Ecto neural progenitor cell (in vitro differentiated cells): ENCODE data around the gene HMGN2.
"Not testable (repeated sequence)": the region's sequence is repeated elsewhere in the genome, so short reads cannot be mapped to it uniquely, and the experiment has no call there.

Experiments used
- DNase-seq: peaks from one replicate; pipeline ENCODE4 v3.0.0-alpha.2; 2018; ENCODE audit warnings: low spot score

The HMGN2 gene

DNA sequence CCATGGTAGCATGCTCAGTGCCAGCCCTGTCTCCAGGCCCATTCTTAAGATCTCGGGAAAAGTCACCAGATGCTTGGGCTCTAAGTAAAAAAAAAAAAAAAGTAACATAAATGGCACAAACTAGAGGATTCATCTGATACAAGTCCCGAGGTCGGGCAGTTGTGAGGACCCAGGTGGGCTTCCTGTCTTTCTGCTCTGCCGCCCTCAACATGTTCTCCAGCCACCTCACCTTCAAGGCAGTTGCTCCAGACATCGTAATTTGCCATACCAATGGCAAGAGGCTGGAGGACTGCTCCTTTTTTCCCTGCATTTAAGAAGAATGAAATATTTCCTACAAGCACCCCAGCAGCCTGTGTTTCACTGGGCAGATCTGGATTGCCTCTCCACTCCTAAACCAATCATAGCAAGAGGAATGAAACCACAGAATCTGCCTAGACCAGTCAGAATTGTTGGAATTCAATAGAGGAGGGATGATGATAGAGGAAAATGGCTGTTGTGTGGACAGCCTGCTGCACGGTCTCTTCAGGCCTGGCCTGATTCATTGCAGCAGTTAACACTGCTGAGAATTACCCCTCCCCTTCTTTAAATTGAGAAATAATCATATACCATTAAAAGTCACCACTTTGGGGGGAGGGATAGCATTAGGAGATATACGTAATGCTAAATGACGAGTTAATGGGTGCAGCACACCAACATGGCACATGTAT lies 5.4 kb downstream of the HMGN2 start:
- no peak for DNase-seq

DNA sequence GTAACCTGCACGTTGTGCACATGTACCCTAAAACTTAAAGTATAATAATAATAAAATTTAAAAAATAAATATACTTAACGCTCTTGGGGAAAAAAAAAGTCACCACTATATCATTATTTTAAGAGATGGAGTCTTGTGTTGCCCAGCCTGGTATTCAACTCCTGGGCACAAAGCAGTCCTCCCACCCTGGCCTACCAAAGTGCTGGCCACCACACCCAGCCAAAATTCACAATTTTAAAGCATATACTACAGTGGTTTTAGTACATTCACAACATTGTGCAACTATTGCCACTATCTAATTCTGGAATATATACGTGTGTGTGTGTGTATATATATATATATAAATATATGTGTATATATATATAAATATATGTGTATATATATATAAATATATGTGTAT lies 5.9 kb downstream of the HMGN2 start:
- DNase-seq: no peak

DNA sequence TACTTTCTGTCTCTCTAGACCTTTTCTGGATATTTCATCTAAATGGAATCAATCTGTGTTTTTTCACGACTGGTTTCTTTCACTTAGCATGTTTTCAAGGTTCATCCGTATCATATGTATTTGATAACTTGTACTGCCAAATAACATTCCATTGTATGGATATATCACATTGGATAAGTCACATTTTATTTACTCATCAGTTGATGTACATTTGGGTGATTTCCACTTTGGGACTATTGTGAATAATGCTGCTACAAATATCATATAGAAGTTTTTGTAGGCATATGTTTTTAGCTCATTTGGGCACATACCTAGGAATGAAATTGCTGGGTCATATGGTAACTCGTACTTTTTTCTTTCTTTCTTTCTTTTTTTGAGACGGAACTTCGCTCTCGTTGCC lies 6.7 kb downstream of the HMGN2 start:
- DNase-seq: no peak

DNA sequence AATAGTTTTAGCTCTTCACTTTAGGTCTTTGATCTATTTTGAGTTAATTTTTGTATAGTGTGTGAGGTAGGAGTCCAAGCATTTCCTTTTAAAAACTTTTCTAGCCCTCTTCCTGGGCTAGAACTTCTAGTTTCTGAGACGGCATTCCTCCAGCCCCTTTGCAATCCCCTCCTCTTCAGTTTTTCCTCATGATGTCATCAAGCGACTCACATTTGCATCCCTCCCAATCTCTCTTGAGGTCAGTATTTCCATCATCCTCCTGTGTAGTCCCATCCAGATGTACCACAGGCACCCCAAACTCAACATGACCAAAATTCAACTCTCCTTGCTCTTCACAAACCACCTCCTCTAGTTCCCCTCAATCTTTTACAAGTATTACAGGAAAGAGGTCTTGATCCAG lies 10.7 kb downstream of the HMGN2 start:
- no peak for DNase-seq

DNA sequence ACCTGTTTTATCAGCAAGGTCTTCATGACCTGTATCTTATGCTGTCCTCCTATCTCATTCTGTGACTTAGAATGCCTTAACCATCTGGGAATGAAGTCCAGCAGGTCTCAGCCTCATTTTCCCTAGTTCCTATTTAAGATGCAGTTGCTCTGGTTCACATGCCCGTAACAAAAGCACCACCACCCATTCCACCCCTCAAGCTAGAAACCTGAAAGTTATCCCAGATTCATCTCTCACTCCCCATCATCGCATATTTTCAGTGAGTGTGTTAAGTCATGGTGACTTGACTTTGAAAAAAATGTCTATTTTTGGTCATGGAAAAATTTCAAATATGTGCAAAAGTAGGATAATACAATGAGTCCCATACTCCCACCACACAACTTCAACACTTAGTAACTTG lies 11.7 kb downstream of the HMGN2 start:
- no peak for DNase-seq

DNA sequence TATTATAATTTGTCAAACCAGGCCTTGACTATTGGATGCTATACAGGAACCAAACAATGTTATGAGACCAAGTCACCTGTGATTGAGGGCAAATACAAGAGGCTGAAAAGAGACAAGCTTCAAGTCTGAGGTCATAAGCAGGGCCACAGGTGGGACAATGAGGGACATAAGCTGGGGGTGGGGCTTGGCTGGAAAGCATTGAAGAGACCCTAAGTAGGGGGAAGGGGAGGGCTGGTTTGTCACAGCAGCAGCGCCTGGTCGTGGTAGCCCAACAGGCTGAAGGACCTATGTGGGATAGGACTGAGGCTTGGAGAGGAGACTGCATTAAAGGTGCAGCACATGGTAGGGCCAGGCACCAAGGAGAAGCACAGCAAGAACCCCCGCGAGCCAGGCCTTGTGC lies 17.9 kb downstream of the HMGN2 start:
- DNase-seq: no peak

DNA sequence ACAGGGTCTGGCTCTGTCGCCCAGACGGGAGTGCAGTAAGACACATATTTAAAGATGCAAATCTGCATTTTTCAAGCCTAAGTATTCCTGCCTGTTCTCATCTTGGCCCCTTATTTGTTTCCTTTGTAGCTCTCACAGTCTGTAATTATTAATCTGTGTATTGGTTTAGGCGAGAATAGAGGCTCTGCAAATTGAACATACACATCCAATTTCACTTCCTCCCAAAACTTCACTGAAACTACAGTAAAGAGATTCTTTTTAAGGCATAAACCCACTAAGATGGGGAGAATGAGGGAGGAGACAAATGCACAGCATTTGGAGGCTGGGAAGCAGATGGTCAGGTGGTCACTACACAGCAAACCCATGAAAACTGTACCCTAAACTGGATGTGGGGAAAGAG lies 21.0 kb downstream of the HMGN2 start:
- DNase-seq: no peak

DNA sequence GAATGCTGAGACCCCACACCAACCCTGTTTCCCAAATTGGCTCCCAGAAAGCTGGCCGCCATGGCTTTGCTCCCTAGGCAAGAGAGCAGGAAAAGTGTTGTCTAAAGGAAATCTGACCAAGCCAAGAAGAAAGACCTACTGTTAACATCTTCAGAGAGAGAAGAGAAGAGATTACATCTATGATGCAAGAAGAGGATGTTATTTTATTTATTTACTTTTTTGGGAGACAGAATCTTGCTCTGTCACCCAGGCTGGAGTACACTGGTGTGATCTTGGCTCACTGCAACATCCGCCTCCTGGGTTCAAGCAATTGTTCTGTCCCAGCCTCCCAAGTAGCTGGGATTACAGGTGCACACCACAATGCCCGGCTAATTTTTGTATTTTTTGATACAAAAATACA lies 21.7 kb downstream of the HMGN2 start:
- DNase-seq: no peak

DNA sequence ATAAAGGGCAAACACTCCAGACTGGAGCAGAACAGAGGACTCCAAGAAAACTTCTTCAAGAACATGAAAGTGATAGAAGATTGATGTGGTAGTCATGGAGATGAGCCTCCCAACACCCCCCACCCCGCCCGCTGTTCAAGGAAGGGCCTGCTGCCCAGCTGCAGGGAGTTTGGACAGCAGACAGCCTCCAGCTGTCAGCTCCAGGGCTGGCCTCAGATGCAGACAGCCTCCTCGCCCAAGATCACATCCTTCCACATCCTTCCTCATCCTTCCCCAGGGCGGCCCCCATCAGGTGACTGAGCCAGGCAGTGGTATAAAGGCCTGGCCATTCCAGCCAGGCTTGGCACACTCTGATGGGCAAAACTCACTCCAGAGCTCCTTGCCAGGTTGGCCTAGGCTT lies 24.6 kb downstream of the HMGN2 start:
- no peak for DNase-seq

DNA sequence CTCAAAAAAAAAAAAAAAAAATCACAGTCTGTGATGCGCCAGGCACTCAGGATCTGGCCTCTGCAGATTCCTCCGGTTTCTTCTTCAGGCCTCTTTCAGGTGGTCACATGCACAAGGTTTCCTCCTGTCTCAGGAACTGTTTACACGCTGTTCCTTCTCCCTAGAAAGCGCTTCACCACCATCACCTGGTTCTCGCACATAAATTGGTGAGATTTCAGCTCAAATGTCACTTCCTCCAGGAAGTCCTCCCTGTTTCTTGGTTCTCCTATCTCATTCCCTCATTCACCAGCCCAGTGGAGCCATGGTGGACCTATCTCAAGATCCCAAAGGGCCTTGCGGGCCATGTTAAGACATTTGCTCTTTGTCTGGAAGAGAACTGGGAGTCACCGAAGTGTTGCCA lies 26.7 kb downstream of the HMGN2 start:
- DNase-seq: no peak

DNA sequence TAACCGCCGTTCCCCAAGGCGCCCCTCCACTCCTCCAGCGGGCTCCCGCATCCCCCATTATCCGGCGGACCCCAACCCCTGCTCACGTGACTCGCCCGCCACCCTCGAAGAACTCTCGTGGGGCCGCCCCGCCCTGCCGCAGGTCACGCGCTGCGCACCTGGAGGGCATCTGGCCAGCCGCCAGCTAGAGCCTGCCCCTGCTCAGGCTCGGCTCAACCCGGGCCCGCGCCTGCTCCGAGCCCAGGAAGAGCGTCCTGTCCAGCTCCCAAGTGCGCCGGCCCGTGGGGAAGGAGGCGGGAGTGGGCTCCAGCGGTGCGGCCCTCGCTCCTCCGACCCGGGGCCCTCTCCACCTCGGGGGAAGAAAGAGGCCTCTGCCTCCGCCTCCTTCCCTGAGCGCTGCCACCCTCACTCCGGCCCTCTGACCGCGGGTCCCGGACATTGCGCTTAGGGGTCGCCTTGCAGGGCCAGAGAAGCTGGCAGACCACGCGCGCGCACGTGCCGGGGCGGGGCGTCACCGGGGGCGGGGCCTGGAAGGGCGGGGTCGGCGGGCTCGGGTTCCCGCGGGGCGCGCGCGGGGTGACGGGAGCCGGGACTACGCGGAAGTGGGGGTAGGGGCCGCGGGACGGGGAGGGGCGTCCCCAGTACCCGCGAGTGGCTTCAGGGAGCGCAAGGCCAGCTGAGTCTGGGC lies 28.4 kb downstream of the HMGN2 start:
- DNase-seq: peak; percentile 95

DNA sequence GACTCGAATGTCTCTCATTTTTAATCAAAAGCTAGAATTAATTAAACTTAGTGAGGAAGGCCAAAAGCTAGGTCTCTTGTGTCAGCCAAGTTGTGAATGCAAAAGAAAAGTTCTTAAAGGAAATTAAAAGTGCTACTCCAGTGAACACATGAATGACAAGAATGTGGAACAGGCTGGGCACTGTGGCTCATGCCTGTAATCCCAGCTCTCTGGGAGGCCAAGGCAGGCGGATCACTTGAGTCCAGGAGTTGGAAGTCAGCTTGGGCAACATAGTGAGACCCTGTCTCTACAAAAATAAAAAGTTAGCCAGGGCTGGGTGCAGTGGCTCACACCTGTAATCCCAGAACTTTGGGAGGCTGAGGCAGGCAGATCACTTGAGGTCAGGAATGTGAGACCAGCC lies 38.5 kb downstream of the HMGN2 start:
- DNase-seq: not testable (repeated sequence)

DNA sequence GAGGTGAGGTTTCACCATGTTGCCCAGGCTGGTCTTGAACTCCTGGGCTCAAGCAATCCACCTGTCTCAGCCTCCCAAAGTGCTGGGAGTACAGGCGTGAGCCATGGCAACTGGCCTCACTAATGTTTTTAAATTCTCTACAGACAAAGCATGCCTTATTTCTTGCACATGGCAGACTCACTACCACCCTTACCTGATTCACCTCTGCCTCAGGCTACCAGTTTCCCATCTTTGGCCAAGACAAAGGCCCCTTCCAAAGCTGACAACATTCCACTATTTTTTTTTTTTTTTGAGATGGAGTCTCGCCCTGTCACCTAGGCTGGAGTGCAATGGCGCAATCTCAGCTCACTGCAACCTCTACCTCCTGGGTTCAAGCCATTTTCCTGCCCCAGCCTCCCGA lies 43.6 kb downstream of the HMGN2 start:
- not testable (repeated sequence) for DNase-seq

DNA sequence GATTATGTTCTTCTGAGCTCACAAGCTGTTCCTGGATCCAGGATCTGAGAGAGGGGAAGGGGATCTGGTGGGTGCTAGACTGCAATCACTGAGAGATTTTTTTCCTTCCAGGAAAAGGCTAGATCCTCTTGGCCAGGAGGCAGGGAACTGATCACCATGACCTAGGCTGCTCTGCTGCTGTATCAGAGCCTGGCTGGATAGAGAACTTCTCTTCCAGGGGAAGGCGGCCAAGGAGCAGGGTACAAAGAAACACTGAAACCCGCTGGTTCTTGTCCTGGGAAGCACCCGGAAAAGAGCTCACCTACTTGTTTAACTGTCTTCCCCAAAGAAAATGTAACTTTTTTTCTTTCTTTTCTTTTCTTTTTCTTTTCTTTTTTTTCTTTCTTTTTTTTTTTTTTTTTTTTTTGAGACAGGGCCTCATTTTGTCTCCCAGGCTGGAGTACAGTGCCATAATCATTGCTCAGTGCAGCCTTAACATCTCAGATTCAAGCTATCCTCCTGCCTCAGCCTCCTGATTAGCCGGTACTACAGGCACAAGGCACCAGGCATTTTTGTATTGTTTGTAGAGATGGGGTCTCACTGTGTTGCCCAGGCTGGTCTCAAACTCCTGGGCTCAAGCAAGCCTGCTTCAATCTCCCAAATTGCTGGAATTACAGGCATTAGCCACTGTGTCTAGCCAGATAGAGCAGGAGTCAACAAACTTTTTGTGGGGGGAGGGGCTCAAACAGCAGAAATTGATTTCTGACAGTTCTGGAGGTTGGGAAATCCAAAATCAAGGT lies 44.9 kb downstream of the HMGN2 start:
- no peak for DNase-seq

DNA sequence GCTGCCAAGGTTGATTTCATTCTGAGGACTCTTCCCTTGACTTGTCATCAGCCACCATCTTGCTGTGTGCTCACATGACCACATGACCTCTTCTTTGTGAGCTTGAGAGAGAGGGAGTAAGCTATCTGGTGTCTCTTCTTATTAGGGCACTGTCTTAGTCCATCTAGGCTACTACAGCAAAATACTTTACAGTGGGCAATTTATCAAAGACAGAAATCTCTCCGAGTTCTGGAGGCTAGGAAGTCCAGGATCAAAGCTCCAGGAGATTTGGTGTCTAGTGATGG lies 45.5 kb downstream of the HMGN2 start:
- DNase-seq: no peak

DNA sequence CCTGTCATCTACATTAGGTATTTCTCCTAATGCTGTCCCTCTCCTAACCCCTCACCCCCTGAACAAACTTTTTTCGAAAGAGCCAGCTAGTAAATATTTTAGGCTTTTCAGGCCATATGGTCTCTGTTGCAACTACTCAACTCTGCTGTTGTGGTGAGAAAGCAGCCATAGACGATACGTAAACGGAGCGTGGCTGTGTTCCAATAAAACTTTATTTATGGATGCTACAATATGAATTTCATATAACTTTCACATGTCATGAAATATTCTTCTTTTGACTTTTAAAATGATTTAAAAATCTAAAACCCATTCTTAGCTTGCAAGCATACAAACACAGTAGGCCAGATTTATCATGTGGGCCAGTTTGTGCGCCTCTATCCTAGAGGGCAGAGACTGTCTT lies 46.1 kb downstream of the HMGN2 start:
- no peak for DNase-seq

DNA sequence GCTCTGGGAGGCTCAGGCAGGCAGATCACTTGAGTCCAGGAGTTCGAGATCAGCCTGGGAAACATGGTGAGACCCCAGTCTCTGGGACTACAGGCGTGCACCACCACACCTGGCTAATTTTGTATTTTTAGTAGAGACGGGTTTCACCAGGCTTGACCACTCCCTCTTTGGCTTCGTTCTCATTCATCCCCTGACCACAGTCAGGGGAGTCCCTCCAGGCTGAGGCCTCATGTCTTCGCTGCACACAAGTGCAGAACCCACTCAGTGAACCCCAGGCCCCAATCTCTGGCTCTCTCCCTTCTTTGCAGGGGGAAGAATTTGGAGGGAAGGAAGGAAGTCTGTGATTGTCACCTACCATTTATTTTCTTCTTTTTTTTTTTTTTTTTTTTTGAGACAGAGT lies 48.1 kb downstream of the HMGN2 start:
- no peak for DNase-seq

DNA sequence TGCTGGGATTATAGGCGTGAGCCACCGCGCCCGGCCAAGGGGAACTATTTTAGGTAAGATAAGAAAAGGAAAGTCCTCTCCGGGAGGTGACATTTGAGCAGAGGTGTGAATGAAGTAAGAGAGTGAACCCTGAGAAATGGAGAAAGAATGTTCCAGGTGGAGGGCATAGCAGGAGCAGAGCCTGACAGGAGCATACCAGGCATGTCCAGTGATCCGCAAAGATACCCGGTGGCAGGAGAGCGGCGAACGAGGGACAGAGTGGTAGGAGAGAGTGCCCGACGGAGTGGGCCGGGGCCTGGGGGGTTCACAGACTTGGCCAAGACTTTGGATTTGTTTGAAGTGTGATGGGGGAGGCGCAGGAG lies 49.4 kb downstream of the HMGN2 start:
- DNase-seq: no peak

DNA sequence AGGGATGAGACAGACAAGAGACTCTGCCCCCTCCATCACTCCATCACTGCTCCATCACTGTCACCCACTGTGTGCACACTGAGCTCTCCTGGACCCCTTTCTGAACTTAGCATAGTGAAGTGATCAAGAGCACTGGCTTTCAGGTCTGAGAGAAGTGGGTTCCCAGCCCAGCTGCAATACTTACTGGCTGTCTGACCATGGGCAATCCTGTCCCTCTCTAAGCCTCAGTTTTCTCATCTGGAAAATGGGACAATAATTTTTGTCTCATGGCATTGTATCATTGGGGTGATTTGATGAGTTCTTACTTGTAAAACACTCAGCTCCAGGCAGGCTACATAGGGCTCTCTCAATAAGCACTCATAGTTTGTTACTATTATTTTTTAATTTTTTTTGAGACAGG lies 49.8 kb downstream of the HMGN2 start:
- DNase-seq: no peak

DNA sequence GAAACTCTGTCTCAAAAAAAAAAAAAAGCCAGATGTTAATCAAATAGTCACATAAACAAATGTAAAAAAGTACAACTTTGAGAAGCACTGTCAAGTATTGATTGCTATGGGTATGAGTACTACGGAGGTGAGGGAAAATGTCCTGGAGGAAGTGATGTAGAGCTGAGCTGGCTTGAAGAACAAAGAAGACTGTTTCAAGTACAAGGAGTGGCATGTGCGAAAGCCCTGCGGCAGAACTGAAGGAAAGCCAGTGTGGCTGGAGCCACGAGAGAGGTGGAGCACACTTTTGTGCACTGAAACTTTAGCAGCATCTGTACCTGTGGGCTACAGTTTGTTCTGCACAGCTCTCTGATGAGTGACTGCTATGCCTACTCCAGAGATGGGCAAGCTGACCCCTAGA lies 51.9 kb downstream of the HMGN2 start:
- no peak for DNase-seq
